ENCODE results near the gene TMEM51. TPM values are rescaled to one million over a fixed set of nuclear protein-coding genes. Genes with fewer than 3 reads are reported as not detected.

The TMEM51 gene
- total and polyA plus RNA-seq, 9 donors: 9.4 to 38.5 (median 23.0) TPM

GRCh38 chr1:15264769-15265168 is 111.2 kb downstream of the TMEM51 start:
- Histone ChIP-seq H3K4me1 (ENCODE audit: insufficient read depth) (peaks cover 12% of the 10 kb centered on the region), H3K36me3 (no peaks in the 10 kb centered on the region), H3K27me3 (no peaks in the 10 kb centered on the region), H3K9me3 (no peaks in the 10 kb centered on the region), H3K27ac (no peak overlapping the region), H3K4me3 (no peak overlapping the region)
- no peak for DNase-seq
- WGBS, 3 donors: 76 to 90% (median 81%) methylated on average over 2 of the region's 2 CpGs
- intact Hi-C loops (cut with DNase I): loop anchor here in 1 of 4 donors (5.0 kb wide), 1 partner anchor 107 kb away; no protein-coding TSS in a partner anchor
- TF ChIP-seq EP300 (IDR thresholded peaks at IDR 0.05) (no peak), POLR2A (IDR thresholded peaks at IDR 0.05) (no peak), CTCF (IDR thresholded peaks at IDR 0.05) (no peak)

Other genes starting within 250 kb of the TMEM51 start
- gene FHAD1, start 93.5 kb downstream of the TMEM51 start, total RNA-seq: 10 to 100 TPM in 1 of 7 donors, 1 to 10 TPM in 4, under 1 TPM in 2; 0.53 to 23.0 (median 2.3) TPM
- gene FHAD1, start 93.5 kb downstream of the TMEM51 start, polyA plus RNA-seq: under 1 TPM; 0.40 to 0.65 TPM